ENCODE data around the gene G2E3.
"Not testable (repeated sequence)": the region's sequence is repeated elsewhere in the genome, so short reads cannot be mapped to it uniquely, and the experiment has no call there.

The G2E3 gene

DNA sequence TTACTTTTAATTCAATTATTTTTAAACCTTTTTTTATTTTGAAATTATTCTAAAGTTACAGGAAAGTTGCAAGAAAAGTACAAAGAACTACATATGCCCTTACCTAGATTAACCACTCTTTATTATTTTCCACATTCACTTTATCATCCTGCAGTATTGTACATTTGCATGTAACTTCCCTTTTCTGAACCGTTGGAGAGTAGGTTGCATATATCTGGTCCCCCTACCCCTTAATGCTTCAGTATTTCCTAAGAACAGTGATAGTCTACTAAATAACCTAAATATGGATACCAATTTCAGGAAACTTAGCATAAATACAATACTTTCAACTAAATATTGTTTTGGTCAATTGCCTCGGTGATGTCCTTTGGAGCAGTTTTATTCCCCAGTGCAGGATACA is 15.0 kb downstream of the G2E3 start:
- Histone ChIP-seq H3K27ac (ENCODE audit: low read length) (no peak overlapping the region), H3K9ac (ENCODE audit: low read depth, low read length) (no peak overlapping the region), H3K4me2 (ENCODE audit: insufficient read depth, low read length) (no peak overlapping the region), H3K79me2 (ENCODE audit: insufficient read depth, low read length) (peaks cover 100% of the 10 kb centered on the region), H3K4me1 (ENCODE audit: insufficient read depth, low read length) (peaks cover 5% of the 10 kb centered on the region; the same call in 1 of the 2 replicates), H3K9me3 (ENCODE audit: insufficient read depth, low read length, severe bottlenecking) (no peaks in the 10 kb centered on the region), H3K27me3 (ENCODE audit: insufficient read depth, low read length, poor library complexity) (no peaks in the 10 kb centered on the region), H2AFZ (ENCODE audit: low read depth, low read length) (no peak overlapping the region), H3K36me3 (ENCODE audit: insufficient read depth, low read length) (peaks cover 7% of the 10 kb centered on the region), H3K4me3 (ENCODE audit: low read depth in 1 of 2, low read length in 2 of 2) (no peak overlapping the region), H4K20me1 (ENCODE audit: insufficient read depth, low read length) (peaks cover 82% of the 10 kb centered on the region)
- TF ChIP-seq, protein P1, sequence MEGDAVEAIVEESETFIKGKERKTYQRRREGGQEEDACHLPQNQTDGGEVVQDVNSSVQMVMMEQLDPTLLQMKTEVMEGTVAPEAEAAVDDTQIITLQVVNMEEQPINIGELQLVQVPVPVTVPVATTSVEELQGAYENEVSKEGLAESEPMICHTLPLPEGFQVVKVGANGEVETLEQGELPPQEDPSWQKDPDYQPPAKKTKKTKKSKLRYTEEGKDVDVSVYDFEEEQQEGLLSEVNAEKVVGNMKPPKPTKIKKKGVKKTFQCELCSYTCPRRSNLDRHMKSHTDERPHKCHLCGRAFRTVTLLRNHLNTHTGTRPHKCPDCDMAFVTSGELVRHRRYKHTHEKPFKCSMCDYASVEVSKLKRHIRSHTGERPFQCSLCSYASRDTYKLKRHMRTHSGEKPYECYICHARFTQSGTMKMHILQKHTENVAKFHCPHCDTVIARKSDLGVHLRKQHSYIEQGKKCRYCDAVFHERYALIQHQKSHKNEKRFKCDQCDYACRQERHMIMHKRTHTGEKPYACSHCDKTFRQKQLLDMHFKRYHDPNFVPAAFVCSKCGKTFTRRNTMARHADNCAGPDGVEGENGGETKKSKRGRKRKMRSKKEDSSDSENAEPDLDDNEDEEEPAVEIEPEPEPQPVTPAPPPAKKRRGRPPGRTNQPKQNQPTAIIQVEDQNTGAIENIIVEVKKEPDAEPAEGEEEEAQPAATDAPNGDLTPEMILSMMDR (IDR thresholded peaks at IDR 0.05; ENCODE audit: borderline replicate concordance, extremely low read depth, low read length, poor library complexity, severe bottlenecking), result no peak
- TF ChIP-seq EZH2 (IDR thresholded peaks at IDR 0.05; ENCODE audit: borderline replicate concordance, low read depth, low read length, severe bottlenecking), result no peak
- ATAC-seq (ENCODE audit: insufficient read depth, low read depth) (no peak), DNase-seq (no peak)

DNA sequence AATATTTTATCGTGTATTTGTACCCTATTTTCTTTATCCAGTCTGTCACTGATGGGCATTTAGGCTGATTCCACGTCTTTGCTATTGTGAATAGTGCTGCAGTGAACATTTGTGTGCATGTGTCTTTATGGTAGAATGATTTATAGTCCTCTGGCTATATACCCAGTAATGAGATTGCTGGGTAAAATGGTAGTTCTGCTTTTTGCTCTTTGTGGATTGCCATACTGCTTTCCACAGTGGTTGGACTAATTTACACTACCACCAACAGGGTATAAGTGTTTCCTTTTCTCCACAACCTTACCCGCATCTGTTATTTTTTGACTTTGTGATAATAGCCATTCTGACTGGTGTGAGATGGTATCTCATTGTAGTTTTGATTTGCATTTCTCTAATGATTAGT is 15.8 kb downstream of the G2E3 start:
- H3K4me3 ChIP-seq (ENCODE audit: low read depth in 1 of 2, low read length in 2 of 2); DNase-seq; H2AFZ ChIP-seq (ENCODE audit: low read depth, low read length); H3K9me3 ChIP-seq (ENCODE audit: insufficient read depth, low read length, severe bottlenecking); H3K4me2 ChIP-seq (ENCODE audit: insufficient read depth, low read length); H3K9ac ChIP-seq (ENCODE audit: low read depth, low read length); H3K36me3 ChIP-seq (ENCODE audit: insufficient read depth, low read length); H3K4me1 ChIP-seq (ENCODE audit: insufficient read depth, low read length); ATAC-seq (ENCODE audit: insufficient read depth, low read depth); H3K27me3 ChIP-seq (ENCODE audit: insufficient read depth, low read length, poor library complexity); H3K27ac ChIP-seq (ENCODE audit: low read length): not testable (repeated sequence)
- H4K20me1 ChIP-seq (ENCODE audit: insufficient read depth, low read length), result peaks cover 78% of the 10 kb centered on the region
- peaks cover 100% of the 10 kb centered on the region for H3K79me2 ChIP-seq (ENCODE audit: insufficient read depth, low read length)

DNA sequence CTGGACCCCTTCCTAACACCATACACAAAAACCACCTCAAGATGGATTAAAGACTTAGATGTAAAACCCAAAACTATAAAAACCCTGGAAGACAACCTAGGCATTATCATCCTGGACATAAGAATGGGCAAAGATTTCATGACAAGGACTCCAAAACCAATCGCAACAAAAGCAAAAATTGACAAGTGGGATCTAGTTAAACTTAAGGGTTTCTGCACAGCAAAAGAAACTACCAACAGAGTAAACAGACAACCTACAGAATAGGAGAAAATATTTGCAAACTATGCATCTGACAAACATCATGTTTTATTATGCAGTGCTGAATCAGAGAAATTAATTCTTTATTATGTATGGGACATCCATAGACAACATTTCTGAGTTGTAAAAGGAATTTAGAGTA is 17.4 kb downstream of the G2E3 start:
- Histone ChIP-seq H4K20me1 (ENCODE audit: insufficient read depth, low read length) (peaks cover 69% of the 10 kb centered on the region), H3K79me2 (ENCODE audit: insufficient read depth, low read length) (peaks cover 100% of the 10 kb centered on the region)
- not testable (repeated sequence) for H3K36me3 ChIP-seq (ENCODE audit: insufficient read depth, low read length); H3K4me2 ChIP-seq (ENCODE audit: insufficient read depth, low read length); H3K27ac ChIP-seq (ENCODE audit: low read length); DNase-seq; ATAC-seq (ENCODE audit: insufficient read depth, low read depth); H3K9ac ChIP-seq (ENCODE audit: low read depth, low read length); H3K9me3 ChIP-seq (ENCODE audit: insufficient read depth, low read length, severe bottlenecking); H3K27me3 ChIP-seq (ENCODE audit: insufficient read depth, low read length, poor library complexity); H2AFZ ChIP-seq (ENCODE audit: low read depth, low read length); H3K4me3 ChIP-seq (ENCODE audit: low read depth in 1 of 2, low read length in 2 of 2); H3K4me1 ChIP-seq (ENCODE audit: insufficient read depth, low read length)

DNA sequence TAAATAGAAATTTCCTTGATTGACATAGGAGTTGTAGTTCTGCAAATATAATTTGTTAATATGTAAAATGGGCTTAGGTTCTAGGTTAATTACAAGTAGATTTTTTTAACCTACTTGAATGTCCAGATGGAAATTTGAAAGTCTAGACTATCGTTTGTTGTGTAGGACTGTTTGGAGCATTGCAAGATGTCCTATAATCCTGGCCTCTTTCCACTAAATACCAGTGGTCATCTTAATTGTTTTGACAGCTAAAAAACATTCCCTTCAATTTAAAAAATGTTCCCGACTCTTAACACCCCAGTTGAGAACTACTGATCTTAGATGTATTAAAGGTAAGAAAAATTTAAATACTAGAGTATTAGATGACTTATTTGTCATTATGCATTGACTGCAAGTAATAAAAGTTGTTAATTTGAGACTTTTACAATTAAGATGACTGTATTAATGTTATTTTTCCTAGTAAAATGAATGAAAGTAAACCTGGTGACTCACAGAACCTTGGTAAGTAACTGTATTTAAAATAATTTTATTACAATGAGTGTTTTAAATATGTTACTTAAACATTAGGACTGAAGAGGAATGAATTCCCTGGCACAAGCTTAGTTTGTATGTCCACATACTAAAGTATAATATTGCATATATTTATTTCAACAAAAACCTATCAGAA is 21.8 kb downstream of the G2E3 start:
- peaks cover 34% of the 10 kb centered on the region for H3K36me3 ChIP-seq (ENCODE audit: insufficient read depth, low read length)
- H3K4me3 ChIP-seq (ENCODE audit: low read depth in 1 of 2, low read length in 2 of 2), result no peak overlapping the region
- peaks cover 30% of the 10 kb centered on the region; the same call in 1 of the 2 replicates for H4K20me1 ChIP-seq (ENCODE audit: insufficient read depth, low read length)
- DNase-seq, result no peak
- no peak overlapping the region for H3K27ac ChIP-seq (ENCODE audit: low read length)
- TF ChIP-seq EZH2 (IDR thresholded peaks at IDR 0.05; ENCODE audit: borderline replicate concordance, low read depth, low read length, severe bottlenecking), result no peak
- TF ChIP-seq, protein P1 (IDR thresholded peaks at IDR 0.05; ENCODE audit: borderline replicate concordance, extremely low read depth, low read length, poor library complexity, severe bottlenecking), result no peak
- no peak overlapping the region for H2AFZ ChIP-seq (ENCODE audit: low read depth, low read length)
- peaks cover 99% of the 10 kb centered on the region for H3K79me2 ChIP-seq (ENCODE audit: insufficient read depth, low read length)
- no peaks in the 10 kb centered on the region for H3K4me1 ChIP-seq (ENCODE audit: insufficient read depth, low read length)
- H3K9me3 ChIP-seq (ENCODE audit: insufficient read depth, low read length, severe bottlenecking), result peaks cover 9% of the 10 kb centered on the region
- H3K27me3 ChIP-seq (ENCODE audit: insufficient read depth, low read length, poor library complexity), result no peaks in the 10 kb centered on the region
- H3K4me2 ChIP-seq (ENCODE audit: insufficient read depth, low read length), result no peak overlapping the region
- H3K9ac ChIP-seq (ENCODE audit: low read depth, low read length), result no peak overlapping the region
- ATAC-seq (ENCODE audit: insufficient read depth, low read depth), result no peak
